ENCODE data around the gene SRMS. TPM values are rescaled to one million over a fixed set of nuclear protein-coding genes. Genes with fewer than 3 reads are reported as not detected.
"Not testable (repeated sequence)": the region's sequence is repeated elsewhere in the genome, so short reads cannot be mapped to it uniquely, and the experiment has no call there.

The SRMS gene
- total and polyA plus RNA-seq, 8 donors = 0.08 to 0.27 (median 0.18) TPM; not detected in 3

- H3K4me1 ChIP-seq = no peaks in the 10 kb centered on the region
- no peaks in the 10 kb centered on the region for H3K9me3 ChIP-seq
- H3K27me3 ChIP-seq = peaks cover 0 to 23% of the 10 kb centered on the region in 2 donors
- intact Hi-C loops (cut with DNase I) = no loop called here
- peaks cover 0 to 85% of the 10 kb centered on the region in 2 donors for H3K36me3 ChIP-seq
- DNase-seq (no peak), ATAC-seq (no peak)
- TF ChIP-seq, protein P1, sequence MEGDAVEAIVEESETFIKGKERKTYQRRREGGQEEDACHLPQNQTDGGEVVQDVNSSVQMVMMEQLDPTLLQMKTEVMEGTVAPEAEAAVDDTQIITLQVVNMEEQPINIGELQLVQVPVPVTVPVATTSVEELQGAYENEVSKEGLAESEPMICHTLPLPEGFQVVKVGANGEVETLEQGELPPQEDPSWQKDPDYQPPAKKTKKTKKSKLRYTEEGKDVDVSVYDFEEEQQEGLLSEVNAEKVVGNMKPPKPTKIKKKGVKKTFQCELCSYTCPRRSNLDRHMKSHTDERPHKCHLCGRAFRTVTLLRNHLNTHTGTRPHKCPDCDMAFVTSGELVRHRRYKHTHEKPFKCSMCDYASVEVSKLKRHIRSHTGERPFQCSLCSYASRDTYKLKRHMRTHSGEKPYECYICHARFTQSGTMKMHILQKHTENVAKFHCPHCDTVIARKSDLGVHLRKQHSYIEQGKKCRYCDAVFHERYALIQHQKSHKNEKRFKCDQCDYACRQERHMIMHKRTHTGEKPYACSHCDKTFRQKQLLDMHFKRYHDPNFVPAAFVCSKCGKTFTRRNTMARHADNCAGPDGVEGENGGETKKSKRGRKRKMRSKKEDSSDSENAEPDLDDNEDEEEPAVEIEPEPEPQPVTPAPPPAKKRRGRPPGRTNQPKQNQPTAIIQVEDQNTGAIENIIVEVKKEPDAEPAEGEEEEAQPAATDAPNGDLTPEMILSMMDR (IDR thresholded peaks at IDR 0.05) = no peak
- H3K27ac ChIP-seq = no peak overlapping the region
- no peak overlapping the region for H3K4me3 ChIP-seq
Observed at GRCh38 chr20:63560856-63561609, 13.5 kb upstream of the SRMS start.

DNA sequence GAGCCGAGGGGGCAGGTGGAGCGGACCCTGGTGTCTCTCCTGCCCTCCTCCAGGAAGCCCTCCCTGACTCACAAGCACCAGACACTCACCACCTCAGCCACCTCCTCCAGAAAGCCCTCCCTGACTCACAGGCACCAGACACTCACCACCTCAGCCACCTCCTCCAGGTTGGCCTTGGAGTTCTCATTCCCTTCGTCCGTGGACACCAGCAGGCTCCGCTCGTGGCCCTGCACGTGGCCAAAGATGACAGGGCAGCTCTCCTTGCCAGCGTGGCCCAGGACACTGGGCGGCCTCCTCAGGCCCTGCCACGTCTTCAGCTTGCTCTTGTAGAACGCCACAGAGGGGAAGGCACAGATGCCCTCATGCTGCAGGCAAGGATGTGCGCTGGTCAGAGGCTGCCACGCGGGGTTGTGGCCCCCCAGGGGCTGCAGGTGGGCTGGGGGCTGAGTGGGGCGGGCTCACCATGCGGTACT is 12.8 kb upstream of the SRMS start:
- Histone ChIP-seq H3K36me3 (peaks cover 0 to 79% of the 10 kb centered on the region in 2 donors), H3K9me3 (no peaks in the 10 kb centered on the region), H3K4me1 (no peaks in the 10 kb centered on the region), H3K27ac (no peak overlapping the region), H3K27me3 (peaks cover 0 to 25% of the 10 kb centered on the region in 2 donors), H3K4me3 (no peak overlapping the region)
- ATAC-seq = no peak
- TF ChIP-seq, protein P1 (IDR thresholded peaks at IDR 0.05) = no peak
- intact Hi-C loops (cut with DNase I) = no loop called here
- no peak for DNase-seq

GRCh38 chr20:63559485-63560332 is 12.2 kb upstream of the SRMS start:
- peaks cover 0 to 72% of the 10 kb centered on the region in 2 donors for H3K36me3 ChIP-seq
- DNase-seq; intact Hi-C loops (cut with DNase I): not testable (repeated sequence)

DNA sequence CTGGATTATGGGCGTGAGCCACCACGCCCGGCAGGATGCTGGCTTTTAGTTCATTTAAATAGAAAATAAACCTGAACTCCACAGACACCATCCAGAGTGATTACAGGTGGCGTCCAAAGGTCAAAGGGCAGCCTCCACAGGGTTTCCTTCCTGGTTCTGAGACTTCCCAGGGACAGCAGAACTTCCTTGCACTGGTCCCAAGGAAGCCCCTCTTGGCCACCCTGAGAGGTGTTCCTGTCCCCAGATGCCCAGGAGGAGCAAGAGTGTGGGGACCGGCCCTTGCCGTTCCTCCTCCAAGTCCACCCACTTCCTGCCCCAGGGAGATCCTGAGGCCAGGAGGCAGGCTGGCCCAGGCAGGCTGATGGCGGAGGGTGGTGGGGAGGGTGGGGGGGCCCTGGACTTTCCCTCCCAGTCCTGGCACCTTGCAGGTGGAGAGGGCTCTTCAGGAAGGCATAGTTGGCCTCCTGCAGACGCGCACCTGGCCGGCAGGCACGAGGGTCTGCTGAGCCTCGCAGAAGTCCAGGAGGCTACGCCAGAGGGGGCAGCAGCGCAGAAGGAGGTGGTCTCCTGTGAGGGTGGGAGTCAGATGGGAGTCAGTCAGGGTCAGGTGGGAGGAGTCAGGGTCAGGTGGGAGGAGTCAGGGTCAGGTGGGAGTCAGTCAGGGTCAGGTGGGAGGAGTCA is 11.4 kb upstream of the SRMS start:
- TF ChIP-seq, protein P1 (IDR thresholded peaks at IDR 0.05) = no peak
- no peak for DNase-seq
- Histone ChIP-seq H3K4me1 (peaks cover 0 to 7% of the 10 kb centered on the region in 2 donors), H3K36me3 (peaks cover 0 to 65% of the 10 kb centered on the region in 2 donors), H3K9me3 (no peaks in the 10 kb centered on the region), H3K27ac (no peak overlapping the region), H3K27me3 (peaks cover 0 to 26% of the 10 kb centered on the region in 2 donors), H3K4me3 (no peak overlapping the region)
- ATAC-seq = no peak
- intact Hi-C loops (cut with DNase I) = no loop called here

More at GRCh38 chr20:63559485-63560332, 12.2 kb upstream of the SRMS start:
- peaks cover 0 to 26% of the 10 kb centered on the region in 2 donors for H3K27me3 ChIP-seq
- not testable (repeated sequence) for ATAC-seq, H3K4me3 ChIP-seq, H3K9me3 ChIP-seq, H3K4me1 ChIP-seq, H3K27ac ChIP-seq

- DNase-seq = no peak
- TF ChIP-seq, protein P1 (IDR thresholded peaks at IDR 0.05) = no peak
- H3K27ac ChIP-seq = no peak overlapping the region
- H3K9me3 ChIP-seq = no peaks in the 10 kb centered on the region
- intact Hi-C loops (cut with DNase I) = no loop called here
- H3K36me3 ChIP-seq = peaks cover 0 to 50% of the 10 kb centered on the region in 2 donors
- no peak overlapping the region for H3K4me3 ChIP-seq
- peaks cover 0 to 12% of the 10 kb centered on the region in 2 donors for H3K4me1 ChIP-seq
- peaks cover 0 to 34% of the 10 kb centered on the region in 2 donors for H3K27me3 ChIP-seq
- no peak for ATAC-seq
Observed at GRCh38 chr20:63557481-63557891, 9.9 kb upstream of the SRMS start.
